ENCODE results near the gene RPN2.
A peak's percentile ranks its signal among the peaks of the same experiment; 100 is the strongest.

RPN2 gene

DNA sequence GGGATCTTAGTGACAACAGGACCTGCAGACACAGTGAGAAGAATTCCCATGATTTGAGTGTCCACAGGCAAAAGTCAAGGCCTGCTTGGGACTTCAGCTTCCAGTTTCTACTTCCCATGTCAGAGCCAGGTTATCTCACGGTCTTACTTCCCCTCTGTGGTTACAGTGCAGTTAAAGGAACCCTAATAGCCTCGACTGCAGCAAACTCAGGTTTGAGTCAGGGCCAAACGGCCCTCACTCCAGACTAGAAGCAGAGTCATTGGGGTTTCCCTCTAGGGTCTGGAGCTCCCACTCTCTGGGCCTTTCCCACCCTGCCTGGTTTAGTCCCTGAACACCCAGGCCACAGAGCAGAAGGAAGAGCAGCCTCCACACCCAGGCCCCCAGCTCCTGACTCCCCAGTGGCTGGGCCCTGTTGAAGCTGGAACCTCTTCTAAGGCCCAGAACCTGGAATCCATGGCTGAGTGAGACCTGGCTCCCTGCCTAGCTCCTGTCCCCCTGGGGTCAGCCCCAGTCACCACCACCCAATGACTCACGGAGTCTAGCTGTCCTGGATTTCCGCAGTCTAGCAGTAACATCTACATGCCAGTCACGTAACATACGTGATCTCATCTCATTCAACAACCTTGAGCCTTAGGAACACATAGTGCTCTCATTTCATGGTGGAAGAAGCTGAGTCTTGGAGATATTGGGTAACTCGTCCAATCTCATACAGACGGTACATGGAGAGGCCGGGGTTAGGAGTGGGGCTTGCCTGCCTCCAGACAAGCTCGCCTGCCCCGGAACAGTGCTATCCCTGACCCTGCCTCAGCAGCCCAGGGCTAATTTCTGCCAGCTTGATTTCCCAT lies 91.7 kb downstream of the RPN2 start:
- DNase-seq, result peak; percentile 33

- DNase-seq, result no peak
Observed at GRCh38 chr20:37271421-37271768, 92.3 kb downstream of the RPN2 start.

DNA sequence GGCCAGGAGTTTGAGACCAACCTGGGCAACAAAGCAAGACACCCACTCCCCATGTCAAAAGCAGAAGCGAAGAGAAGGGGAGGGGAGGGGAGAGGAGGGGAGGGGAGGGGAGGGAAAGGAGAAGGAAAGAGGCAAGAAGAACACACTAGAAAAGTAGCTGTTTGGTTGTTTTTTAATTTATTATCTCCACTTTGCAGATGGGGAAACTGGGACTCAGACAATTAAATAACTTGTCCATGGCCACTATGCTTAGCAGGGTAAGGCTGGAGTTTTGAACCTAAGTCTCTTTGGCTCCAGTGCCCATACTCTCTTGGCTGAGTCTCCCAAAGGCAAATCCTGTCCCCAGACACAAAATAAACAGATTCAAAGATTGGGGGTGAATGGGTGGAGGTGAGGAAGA lies 94.9 kb downstream of the RPN2 start:
- DNase-seq, result no peak

DNA sequence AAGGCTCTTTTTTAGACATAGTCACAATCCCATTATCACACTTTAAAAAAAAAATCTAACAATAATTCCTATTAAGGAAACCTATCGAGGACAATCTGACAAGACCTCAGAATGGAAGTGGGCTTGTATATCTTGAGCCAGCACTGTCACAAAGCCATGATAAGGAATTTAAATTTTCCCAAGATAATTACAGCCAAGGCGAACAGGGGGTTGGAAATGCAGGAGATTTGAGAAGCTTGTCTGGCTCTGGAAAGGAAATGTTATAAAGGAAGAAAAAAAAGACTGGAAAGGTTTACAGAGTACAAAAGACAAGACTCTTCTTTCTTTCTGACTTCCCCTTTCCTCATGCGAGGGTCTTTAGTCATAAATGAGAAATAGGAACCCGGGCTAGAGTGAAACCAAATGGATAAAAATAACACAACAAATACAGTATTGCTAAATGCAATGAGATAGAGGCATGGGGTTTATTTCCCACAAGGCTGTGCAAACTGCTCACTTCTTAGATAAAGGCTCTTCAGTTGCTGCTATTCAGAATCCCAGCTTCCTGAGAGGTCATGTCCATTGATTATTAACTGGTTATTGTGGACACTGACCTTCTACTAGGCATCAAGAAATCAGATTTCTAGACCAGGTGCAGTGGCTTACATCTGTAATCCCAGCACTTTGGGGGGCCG lies 95.9 kb downstream of the RPN2 start:
- DNase-seq, result no peak

GRCh38 chr20:37276494-37277252 lies 97.5 kb downstream of the RPN2 start:
- peak; percentile 62 for DNase-seq

DNA sequence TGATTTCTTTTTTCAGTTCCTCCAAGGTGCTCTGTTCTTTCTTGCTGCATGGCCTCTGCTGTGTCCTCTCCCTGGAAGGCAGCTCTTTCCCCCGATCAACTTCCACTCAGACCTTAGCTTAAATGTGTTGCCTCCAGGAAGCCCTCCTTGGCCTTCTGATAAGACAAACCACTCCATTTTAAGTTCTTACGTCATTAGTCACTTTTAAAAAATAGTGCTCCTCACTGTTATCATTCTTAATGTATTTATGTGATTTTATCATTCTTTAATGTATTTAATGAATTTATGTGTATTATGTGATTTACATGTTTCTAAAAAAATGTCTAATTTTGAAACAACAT lies 98.1 kb downstream of the RPN2 start:
- DNase-seq, result no peak

DNA sequence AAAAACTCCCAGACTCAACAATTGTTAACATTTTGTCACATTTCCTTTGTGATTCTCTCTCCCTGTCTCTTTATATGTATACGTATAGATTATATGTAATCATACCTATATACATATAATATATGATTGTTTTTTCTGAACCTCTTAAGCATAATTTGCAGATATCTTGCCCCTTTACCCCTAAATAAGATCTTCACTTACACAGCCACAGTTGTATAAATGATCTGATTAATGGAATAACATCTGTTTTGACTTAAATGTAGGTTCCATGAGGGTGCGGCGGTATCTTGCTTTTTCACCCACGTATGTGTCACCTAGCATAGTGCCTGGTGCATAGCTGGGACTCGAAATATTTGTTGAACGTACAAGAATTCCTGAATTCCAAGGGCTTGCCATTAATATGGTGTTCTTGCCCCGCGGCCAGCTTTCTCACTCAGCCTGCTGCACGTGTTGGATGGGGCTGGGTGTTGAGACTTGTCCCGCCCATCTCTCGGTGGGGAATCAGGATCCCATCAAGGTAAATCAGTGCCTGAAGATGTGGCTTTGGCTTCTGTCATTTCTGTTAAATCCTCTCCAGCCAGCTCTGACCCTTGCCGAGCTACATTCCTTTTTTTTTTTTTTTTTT lies 99.9 kb downstream of the RPN2 start:
- no peak for DNase-seq

- DNase-seq, result no peak
Observed at GRCh38 chr20:37279820-37280219, 100.7 kb downstream of the RPN2 start.

DNA sequence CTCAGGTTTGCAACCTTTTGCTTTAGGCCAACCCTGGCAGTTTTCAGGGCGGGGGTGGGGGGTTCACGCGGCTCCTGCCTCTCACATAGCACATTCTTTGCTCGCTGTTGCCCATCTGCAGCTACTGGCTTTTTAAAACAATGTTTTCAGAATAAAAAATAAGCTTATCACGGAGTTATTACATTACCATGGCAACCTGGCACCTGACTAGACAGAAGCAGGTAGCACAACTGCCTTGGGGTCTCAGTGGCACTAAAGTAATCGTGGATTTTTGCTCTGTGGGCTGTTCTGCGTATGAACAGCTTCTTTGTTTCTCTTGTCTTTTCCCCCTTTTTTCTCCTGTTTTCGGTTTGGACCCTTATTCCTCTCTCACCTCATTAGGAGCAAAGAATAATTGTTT lies 101.3 kb downstream of the RPN2 start:
- DNase-seq, result no peak

DNA sequence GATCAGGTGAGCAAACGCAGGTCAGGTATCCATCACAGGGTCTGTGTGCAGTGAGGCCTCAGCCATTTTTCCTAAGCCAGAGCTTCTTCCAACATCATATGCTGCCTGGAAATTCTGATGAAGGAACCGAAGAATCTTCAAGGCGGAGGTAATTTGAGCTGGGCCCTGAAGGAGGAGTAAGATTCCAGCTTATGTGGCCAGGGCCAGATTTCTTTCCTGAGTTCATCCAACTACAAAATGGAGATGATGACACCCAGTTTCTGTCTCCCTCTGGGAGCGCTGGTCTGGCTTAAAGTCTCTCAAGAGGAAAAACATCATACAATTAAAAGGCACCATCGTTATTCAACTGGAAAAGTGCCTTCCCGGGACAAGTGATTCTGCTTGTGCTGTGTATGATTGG lies 103.4 kb downstream of the RPN2 start:
- peak; percentile 81 for DNase-seq

- DNase-seq, result no peak
Observed at GRCh38 chr20:37283530-37284195, 104.5 kb downstream of the RPN2 start.

DNA sequence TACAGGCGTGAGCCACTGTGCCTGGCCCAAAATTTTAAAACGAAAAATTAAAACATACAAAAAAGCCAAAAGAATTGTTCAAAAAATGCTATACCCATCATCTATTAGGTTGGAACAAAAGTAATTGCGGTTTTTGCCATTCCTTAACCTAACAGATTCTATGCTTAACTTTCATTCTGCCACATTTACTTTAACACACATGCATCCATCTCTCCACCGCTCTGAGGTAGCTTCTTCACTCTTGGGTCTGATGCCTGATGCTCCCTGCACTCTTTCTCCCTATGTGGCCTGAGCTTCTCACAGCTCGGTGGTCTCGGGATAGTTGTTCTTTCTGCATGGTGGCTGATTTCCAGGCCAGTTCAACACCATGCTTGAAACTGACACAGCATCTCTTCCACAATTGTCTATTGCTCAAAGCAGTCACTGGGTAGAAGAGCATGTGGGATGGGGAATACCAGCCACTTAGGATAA lies 105.6 kb downstream of the RPN2 start:
- no peak for DNase-seq

DNA sequence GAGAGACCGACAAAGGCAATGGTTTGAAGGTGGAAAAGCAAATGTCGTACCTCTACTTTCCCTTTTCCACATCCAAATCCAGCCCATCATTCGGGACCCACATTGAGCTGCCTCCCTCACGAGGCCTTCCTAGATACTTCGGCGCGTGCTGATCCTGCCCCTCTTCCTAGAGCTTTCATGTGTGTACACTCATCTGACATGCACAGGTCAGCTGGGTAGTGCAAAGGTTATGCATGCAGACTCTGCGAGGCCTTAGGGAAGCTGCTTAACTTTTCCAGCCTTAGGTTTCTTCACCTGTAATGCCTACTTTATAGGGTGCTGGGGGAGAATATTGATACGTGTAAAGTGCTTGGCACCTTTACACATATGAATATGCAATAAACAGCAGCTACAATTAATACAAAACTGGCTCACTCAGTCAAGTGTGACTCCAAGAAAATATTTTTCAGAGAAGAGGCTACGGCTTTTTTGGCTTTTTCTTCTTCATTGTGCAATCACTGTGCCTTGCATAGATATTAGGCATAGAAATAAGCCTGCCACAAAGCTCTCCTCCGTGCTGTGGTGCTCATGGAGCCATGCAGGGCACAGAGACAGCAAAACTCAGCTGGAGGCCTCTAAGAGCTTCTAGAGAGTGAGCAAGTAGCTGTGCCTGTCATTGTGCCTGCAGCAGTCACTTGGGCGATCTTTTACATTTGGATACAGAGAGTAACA lies 106.7 kb downstream of the RPN2 start:
- no peak for DNase-seq

- no peak for DNase-seq
Observed at GRCh38 chr20:37288091-37288490, 109.0 kb downstream of the RPN2 start.

GRCh38 chr20:37290158-37290810 lies 111.2 kb downstream of the RPN2 start:
- DNase-seq, result no peak
